ENCODE results near the gene ATXN2.

ATXN2 gene

GRCh38 chr12:111417784-111418593 is 181.1 kb downstream of the ATXN2 start:
- no peak for TF ChIP-seq POLR2A (IDR thresholded peaks at IDR 0.05; ENCODE audit: low read depth, low read length)
- DNase-seq (ENCODE audit: insufficient read length, low spot score) (no peak), FAIRE-seq (no peak)

DNA sequence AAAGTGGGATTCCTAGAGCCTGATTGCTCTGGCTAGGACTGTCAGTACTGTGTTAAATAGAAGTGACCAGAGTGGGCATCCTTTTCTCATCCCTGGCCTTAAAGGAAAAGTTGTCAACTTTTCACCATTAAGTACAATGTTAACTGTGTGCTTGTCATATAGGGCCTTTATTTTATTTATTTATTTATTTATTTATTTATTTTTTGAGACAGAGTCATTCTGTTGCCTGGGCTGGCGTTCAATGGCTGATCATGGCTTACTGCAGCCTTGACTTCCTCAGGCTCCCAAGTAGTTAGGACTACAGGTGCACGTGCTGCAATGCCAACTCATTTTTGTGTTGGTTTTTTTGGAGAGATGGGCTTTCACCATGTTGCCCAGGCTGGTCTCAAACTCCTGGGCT is 181.8 kb downstream of the ATXN2 start:
- no peak for TF ChIP-seq POLR2A (IDR thresholded peaks at IDR 0.05; ENCODE audit: low read depth, low read length)
- FAIRE-seq (no peak), DNase-seq (ENCODE audit: insufficient read length, low spot score) (no peak)

GRCh38 chr12:111414711-111415252 is 184.3 kb downstream of the ATXN2 start:
- FAIRE-seq (no peak), DNase-seq (ENCODE audit: insufficient read length, low spot score) (no peak)
- no peak for TF ChIP-seq POLR2A (IDR thresholded peaks at IDR 0.05; ENCODE audit: low read depth, low read length)

GRCh38 chr12:111413442-111414086 is 185.6 kb downstream of the ATXN2 start:
- no peak for TF ChIP-seq POLR2A (IDR thresholded peaks at IDR 0.05; ENCODE audit: low read depth, low read length)
- FAIRE-seq (peak; percentile 76), DNase-seq (ENCODE audit: insufficient read length, low spot score) (peak; percentile 84)

DNA sequence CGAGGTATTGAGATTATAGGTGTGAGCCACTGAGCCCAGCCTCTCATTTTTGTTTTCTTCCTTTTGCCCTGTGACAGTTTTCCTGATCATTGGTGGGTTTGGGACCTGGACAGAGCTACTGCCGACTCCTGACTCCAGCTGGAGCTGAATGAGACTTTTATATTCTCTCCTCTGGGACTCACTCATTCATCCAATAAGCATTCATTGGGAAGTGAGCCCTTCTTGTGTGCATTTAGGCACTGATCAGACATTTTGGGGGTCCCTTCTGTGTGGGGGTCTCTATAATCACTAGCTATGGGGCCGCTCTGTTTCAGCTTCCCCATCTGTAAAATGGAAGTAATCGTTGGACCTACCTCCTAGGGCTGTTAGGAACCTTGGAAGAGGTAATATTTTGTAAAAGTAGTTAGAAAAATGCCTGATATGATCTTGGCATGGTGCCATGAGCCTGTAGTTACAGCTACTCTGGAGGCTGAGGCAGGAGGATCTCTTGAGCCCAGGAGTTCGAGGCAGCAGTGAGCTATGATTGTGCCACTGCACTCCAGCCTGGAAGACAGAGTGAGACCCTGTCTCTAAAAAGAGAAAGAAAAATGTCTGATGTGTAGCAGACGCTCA is 186.2 kb downstream of the ATXN2 start:
- no peak for DNase-seq (ENCODE audit: insufficient read length, low spot score)
- no peak for FAIRE-seq
- TF ChIP-seq POLR2A (IDR thresholded peaks at IDR 0.05; ENCODE audit: low read depth, low read length): no peak

DNA sequence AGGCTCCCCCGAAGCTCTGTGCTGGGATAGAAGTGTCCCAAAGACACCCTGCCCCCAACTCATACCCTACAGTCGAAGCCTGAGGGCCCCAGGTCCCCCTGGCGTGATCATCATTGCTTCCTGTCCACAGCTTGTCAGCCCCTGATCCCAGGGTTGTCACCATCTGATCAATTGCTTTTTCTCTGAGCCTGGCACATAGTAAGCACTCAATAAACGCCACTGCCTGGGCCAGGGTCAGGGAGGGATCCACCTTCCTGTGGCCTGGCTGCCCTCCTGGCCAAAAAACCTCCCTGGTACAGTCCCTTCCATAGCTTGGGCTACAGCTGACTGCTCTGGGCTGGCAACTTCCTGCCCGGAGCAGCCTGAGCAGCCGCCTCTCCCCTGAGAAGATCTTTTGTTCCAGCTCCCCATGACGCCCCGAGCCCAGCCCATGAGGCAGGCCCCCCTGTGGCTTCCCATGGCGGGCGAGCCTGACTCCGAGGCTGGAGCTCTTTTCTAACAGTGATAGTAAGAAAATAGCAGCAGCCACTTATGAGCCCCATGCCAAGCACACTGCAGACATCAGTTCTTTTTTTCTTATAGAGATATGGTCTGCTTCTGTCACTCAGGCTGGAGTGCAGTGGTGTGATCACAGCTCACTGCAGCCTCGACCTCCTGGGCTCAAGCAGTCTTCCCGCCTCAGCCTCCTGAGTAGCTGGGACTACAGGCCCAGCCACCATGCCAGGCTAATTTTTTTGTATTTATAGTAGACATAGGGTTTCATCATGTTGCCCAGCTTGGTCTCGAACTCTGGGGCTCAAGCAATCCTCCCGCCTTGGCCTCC is 186.9 kb downstream of the ATXN2 start:
- DNase-seq (ENCODE audit: insufficient read length, low spot score): peak; percentile 59
- no peak for TF ChIP-seq POLR2A (IDR thresholded peaks at IDR 0.05; ENCODE audit: low read depth, low read length)
- FAIRE-seq: no peak

DNA sequence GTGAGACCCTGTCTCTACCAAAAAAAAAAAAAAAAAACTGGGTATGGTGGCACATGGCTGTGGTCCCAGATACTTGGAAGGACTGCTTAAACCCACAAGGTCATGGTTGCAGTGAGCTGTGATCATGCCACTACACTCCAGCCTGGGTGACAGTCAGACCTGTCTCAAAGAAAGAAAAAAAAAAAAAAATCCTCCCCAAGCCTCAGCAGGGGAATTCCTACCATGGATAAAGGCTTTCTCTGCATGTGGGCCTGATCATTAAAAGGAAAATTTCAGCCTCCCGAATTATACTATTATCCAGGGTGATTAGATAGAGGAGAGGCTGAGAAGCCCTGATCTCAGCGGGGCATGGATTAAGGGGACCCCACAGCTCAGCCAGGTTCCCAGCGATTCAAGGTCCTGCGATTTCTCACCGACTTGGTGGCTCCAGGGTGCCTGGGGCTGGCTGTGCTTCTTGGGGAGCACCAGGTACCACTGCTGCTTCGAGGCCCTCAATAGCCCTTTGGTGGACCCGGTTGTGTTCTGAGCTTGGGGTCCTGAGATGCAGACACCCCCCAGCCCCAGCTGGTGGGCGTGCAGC is 187.8 kb downstream of the ATXN2 start:
- no peak for TF ChIP-seq POLR2A (IDR thresholded peaks at IDR 0.05; ENCODE audit: low read depth, low read length)
- FAIRE-seq (no peak), DNase-seq (ENCODE audit: insufficient read length, low spot score) (no peak)

DNA sequence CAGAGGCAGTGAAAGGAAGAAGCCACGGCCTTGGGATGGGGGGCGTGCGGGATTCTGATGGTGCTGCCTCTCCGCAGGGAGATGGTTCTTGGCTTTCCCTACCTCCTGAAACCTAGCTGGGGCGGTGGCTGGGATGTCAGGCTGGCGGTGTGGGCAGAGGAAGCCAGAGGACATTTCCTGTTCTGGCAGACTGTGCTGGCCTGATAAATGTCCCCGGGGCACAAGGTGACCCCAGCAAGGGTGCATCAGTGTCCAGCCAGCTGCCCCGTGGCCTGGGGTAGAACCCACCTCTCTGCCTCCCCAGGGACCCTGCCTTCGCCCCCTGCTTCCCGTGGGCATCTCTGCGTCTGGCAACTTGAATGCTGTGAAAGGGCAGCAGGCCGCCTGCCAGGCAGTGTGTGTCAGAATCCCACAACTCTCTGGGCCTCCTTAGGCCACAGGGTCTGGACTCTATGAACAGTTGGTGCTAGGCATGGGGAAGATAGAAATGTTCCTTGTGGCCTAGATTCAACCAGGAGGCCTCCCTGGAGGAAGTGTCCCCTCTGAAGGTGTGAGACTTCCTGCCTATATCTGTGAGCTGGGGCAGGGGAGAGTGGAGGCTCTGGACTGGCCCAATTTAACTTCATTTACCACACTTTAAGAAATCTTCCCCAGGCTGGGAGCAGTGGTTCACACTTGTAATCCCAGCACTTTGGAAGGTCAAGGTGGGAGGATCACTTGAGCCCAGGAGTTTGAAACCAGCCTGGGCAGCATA is 188.5 kb downstream of the ATXN2 start:
- TF ChIP-seq POLR2A (IDR thresholded peaks at IDR 0.05; ENCODE audit: low read depth, low read length): no peak
- FAIRE-seq: no peak

DNA sequence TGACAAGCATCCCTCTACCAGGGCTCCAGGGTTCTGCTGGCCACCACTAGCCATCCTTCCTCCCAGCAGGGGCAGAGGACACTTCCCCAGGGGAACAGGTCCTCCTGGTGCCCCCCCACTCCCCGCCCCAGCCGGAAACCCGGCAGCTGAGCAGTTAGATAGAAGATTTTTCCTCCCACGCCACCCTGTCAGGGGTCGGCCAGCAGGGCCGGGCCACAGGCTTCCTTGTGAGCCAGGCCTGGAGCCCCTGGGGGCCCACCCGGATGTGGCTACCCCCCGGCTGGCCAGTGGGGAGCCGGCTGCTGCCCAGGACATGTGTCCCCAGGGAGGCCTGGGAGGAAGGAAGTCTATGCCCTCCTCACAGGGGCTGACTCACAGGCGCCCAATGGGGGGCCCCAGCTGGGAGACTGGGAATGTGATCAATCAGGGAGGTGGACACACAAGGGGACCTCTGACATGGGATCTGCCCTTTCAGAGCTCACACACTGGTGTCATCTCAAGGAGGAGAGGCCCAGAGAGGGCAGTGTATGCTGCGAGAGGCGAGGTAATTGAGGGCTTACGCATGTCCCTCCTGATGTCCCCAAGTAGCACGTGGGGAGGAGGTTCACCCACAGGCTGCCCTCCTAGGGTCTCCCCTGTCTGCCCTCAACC is 189.2 kb downstream of the ATXN2 start:
- TF ChIP-seq POLR2A (IDR thresholded peaks at IDR 0.05; ENCODE audit: low read depth, low read length): peak; percentile 29; the same call in 1 of the 2 replicates
- FAIRE-seq (no peak), DNase-seq (ENCODE audit: insufficient read length, low spot score) (peak; percentile 89)

More for the DNA sequence above, 188.5 kb downstream of the ATXN2 start:
- no peak for DNase-seq (ENCODE audit: insufficient read length, low spot score)

- no peak for FAIRE-seq
- DNase-seq (ENCODE audit: insufficient read length, low spot score): no peak
These were observed 189.7 kb downstream of the ATXN2 start for GRCh38 chr12:111409403-111409779.

GRCh38 chr12:111408686-111409402 is 190.3 kb downstream of the ATXN2 start:
- no peak for TF ChIP-seq POLR2A (IDR thresholded peaks at IDR 0.05; ENCODE audit: low read depth, low read length)
- no peak for FAIRE-seq

More at GRCh38 chr12:111409403-111409779, 189.7 kb downstream of the ATXN2 start:
- TF ChIP-seq POLR2A (IDR thresholded peaks at IDR 0.05; ENCODE audit: low read depth, low read length): no peak; the same call in 1 of the 2 replicates

DNA sequence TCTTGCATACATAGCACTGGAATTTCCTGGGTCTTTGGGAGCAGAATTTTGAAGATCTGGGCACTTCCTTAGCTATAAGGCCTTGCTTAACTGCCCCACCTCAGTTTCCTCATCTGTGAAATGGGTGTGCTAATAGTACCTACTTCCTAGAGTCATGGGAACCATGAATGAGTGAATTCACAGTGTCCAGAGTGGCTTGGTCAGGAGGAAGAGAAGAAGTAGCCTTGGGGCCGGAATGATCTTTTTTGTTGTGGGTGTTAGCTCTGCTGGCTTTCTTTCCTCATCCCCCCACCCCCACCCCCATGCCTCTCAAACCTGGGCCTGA is 191.0 kb downstream of the ATXN2 start:
- no peak for FAIRE-seq

More at GRCh38 chr12:111408686-111409402, 190.3 kb downstream of the ATXN2 start:
- no peak for DNase-seq (ENCODE audit: insufficient read length, low spot score)

More for the DNA sequence above, 191.0 kb downstream of the ATXN2 start:
- no peak for DNase-seq (ENCODE audit: insufficient read length, low spot score)
- TF ChIP-seq POLR2A (IDR thresholded peaks at IDR 0.05; ENCODE audit: low read depth, low read length): no peak
